HG03571 (cell line): ENCODE data around the gene SYNDIG1.

Experiments used
- ATAC-seq: cut with Tn5 transposase; IDR thresholded peaks from one replicate; pipeline ENCODE4 v1.9.1; 2021; ENCODE audit not compliant: unreplicated experiment

SYNDIG1 gene

DNA sequence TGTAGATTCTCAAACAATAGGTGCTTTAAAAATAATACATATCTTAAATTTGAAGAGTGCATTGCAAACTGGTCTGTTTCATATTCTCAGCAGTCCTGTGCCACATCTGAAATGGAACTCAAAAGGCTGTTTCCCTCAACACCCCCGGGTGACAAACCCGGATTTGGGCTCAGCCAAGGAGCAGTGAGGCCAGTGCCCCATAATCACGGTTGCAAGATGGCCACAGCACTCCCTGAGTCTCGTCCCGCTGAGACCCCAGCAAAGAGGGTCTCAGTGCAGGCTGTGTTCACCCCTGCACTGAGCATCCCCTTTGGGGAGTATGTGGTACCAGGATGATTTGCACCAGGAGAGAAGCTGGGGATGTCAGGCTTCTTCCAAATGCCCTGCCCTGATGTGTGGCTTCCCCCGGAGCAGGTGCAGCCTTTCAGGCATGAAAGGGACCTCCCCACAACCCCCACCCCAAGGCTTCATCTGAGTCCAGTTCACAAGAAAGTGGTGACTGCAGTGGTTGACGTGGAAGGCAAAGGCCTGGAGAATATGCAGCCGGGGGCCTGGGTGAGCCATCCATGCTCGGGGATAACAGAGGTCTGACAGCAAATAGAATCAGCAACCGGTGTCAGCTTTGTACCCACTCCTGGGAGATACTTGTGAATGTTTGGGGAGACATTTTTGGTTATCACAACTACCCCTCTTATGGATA lies 202.9 kb downstream of the SYNDIG1 start:
- no peak for ATAC-seq

DNA sequence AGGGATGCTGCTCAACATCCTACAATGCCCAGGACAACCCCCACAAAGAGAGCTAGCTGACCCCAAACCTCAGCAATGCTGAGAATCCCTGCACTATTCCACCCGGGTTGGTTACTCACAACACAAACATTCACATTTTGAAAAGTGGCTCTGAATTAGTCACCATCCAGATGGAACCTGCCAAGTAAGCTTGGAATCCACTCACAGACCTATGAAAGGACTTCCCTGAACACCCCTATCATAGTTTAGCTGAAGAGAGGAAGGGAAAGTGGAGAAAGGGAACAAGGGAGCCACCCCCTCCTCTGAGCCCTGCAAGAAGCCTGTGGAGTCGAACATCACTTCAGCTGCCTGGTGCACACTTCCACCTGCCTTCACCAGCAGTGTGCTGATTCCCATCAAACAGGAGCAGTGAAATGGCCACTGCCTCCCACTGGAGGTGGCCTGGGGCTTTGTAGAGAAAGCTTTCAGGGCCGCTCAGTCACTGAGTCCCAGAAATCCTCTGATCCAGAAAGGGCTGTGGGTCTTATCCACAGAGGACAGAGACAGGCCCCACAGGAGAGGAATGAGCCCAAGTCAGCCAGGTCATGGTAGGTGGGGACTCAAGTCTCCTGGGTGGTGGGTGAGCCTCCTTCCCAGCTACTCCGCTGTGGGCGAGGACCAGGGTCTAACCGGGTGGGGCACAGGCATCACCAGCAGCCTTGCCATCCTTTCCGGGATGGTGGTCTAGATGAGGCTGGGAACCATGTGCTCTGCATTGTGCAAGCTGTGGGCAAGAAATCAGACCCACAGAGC lies 203.7 kb downstream of the SYNDIG1 start:
- no peak for ATAC-seq

GRCh38 chr20:24673678-24674570 lies 204.5 kb downstream of the SYNDIG1 start:
- ATAC-seq: no peak

DNA sequence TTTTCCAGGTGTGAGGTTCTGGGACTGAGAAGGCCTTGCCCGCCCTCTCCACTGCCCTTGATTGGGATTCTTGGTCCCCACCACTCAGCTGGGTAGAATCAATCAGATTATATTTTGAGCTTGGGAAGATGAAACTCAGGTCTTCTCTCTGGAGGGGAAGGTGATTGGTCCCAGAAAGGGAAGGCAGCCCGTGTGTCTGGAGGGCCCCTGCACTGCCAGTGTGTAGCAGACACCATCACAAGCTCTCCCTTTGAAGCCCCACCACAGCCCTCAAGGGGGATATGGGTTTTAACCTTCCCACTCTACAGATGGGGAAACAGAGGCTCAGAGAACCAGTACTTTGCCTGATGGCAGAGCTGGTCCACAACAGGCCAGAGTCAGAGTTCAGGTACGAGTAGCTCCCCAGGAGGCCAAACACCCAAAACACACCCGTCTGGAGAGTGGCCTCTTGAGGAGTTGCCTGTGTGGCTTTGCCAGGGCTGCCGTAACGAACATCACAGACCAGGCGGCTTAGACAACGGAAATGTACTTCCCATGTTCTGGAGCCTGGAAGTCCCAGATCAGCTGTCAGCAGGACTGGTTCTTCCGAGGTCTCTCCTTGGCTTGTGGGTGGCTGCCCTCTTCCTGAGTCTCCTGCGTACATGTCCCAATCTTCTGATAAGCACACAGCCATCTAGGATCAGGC lies 205.6 kb downstream of the SYNDIG1 start:
- no peak for ATAC-seq

DNA sequence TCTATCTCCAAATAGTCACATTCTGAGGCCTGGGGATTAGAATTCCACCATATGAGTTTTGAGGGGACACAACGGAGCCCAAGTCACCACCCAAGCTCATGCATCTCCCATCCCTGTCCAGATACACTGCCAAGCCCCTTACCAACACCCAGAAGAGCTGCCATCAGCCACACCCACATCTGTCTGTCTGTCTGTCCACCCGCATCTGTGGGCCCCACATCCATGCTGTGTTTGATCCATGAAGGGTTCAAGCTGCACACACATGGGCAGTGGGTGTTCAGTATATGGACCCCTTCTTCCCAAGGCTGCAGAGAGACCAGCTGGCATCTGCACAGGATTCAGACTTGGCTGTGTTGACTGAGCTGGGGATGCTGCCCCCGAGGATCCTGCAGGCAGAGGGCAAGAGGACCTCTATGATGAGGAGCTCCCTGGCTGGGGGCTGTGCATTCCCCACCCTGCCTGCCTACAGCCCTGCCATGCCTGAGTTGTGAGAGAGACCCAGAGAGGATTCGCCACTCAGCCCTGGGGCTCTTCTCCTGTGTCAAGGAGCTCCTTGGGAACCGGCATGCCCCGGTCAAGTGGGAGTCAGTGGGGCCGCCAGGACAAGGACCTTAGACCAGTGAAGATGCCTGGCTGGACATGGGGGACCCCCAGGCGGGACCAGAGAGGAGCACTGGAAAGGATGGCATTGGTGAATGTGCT lies 206.4 kb downstream of the SYNDIG1 start:
- no peak for ATAC-seq

DNA sequence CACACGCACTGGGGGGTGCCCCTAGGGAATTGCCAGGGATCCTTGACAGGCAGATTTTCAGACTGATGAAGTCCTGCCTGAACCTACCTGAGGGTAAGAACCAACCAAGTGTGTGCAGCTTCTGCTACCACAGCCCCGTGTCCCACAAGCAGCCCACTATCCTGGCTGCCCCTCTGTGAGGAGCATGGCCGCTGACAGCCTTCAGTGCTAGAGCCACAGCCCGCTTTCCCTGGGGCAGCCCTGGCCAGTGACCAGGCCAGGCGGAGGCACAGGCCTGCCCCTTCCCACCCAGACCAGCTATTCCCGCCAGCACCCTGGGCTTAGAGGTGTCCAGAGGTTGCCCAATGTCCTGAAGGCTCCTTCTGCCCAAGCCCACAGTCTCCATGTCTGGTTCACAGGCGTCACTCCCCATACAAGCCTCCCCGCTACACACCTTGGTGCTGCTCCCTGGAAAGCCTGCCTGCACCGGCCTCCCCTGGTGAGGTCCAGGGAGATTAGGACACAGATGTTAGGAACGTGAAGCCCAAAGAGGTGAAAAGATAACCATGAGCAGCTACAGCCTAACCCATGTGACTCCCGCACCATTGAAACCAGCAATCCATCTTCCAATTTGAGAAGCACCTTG lies 207.0 kb downstream of the SYNDIG1 start:
- ATAC-seq: no peak

DNA sequence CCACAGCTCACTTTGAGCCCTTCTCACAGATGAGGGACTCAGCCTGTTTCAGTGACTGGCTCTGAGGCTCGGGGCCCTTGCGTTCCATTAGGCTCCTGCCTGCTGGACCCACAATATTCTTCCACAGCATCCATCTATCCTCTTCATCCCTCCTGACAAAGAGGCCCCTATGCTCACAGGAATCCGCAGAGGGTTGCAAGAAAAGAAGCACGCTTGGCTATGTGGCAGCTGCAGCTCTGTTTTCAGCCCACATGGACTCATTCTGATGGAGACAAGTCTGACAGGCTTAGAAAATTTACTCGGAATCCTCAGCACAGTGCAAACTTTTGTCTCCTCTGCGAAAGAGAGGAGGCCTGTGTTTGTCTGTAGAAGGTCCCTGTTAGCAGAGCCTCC lies 207.5 kb downstream of the SYNDIG1 start:
- no peak for ATAC-seq

DNA sequence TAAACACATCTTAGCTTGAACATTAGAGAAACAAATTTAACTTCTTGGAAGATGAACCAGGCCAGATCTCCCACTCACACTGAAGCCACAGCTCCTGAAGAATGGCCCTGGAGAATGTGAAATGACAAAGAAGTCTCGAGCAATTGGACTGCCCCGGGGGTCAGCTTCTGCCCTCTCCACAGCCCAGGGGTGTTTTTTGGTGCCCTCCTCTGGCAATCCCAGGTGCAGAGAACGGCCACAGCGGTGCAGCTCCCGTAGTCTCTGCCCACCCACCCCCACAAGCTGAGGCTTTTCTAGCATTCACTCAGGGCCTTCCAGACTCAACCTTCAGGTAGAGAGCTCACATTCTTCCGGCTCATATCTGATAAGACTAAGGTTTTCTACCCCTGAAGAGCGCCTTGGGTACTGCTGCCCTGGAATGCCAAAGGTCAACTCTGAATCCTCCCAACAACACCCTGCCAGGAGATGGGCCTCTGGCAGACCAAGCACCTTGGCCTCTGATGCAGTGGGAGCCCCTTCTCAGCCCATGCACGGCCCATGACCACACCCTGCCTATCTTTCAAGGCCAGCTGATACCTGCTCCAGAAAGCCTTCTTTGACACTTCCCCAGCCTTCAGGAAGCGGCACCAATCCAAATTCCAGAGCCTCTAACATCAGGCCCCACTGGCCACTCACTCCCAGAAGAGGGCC lies 208.3 kb downstream of the SYNDIG1 start:
- no peak for ATAC-seq

DNA sequence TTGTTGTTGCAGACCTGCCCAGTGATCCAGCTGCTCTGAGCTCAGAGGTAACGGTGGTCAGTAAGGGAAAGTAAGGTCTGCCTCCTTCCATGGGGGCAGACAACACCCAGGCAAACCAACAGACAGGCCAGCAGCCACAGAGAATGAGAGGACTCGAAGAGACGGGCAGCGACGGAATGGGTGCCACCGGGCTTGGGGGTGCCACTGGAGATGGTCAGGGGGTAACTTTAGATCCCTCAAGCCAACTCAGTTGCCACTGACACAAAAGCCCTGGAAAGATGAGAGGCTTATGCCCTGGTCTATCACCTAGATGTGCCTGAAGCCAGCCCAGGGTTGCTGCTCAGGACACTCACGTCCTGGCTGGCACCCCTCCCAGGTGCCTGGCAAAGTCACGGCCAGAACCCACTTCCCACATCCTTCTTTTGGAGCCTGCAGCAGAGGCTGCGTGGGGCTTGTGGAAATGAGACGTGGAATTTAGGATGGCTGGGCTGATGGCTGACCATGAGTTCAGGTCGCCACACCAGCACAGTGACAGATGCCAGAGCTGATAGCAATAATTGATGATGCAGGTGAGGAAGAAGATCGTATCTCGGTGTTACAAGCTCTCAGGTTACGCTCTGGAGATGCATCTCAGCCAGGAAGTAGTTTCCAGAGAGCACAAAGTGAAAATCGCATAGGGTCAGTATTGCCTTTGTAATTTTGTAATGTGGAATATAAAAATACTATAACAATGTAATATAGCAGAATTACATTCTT lies 209.1 kb downstream of the SYNDIG1 start:
- ATAC-seq: no peak

GRCh38 chr20:24679448-24680047 lies 210.1 kb downstream of the SYNDIG1 start:
- ATAC-seq: no peak

DNA sequence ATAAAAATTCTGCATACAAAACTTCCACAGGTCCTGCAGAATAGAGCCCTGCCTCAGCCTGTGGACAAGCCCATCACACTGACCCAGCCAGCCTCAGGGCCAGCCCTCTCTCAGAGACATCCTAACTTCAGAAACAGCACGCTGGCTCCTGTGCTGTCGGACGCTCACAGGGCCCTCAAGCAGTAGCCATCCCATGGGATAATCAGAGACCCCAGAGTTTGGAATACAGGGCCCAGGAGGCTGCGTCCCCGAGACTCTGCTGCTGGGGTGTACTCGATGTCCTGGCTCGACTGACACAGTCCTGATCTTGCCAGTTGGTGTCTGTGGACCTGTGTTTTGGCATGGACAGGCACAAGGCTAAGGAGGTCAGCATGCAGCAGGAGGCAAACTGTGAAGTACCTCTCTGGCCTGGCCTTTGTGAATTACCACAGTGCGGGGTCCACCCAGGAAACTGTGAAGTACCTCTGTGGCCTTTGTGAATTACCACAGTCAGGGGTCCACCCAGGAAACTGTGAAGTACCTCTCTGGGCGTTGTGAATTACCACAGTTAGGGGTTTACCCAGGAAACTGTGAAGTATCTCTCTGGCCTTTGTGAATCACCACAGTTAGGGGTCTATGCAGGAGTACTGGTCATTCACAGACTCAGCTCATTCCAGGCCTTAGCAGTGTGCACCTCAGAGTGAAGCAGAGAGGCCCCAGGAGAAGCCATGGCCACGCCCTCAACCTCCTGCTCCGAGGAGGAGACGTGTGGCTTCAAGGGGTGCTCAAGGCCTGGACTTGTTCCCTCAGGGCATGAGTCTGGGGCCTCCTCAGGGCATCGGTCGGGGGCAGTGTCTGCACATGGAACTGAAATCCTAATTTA lies 212.4 kb downstream of the SYNDIG1 start:
- no peak for ATAC-seq

DNA sequence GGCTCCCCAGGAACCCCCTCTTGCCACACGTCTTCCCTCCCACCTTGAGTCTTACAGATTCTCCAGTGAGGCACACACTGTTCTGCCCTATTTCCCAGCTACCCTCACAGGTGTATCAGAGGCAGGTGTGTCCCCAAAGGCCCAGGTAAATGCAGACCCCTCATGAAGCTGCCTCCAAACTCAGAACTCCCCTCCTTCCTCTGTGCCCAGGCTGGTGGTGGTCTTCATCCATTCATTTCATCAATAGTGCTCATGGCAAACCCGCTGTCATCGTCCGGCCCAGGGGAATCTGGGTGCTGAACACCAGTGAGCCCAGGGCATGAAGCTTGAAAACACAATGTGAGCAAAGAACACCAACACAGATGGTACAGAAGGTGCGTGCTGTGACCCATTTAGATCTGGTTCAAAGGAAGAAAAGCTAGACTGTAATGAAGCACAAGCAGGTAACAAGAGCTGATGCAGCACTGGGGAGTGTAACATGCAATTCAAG lies 213.1 kb downstream of the SYNDIG1 start:
- no peak for ATAC-seq

DNA sequence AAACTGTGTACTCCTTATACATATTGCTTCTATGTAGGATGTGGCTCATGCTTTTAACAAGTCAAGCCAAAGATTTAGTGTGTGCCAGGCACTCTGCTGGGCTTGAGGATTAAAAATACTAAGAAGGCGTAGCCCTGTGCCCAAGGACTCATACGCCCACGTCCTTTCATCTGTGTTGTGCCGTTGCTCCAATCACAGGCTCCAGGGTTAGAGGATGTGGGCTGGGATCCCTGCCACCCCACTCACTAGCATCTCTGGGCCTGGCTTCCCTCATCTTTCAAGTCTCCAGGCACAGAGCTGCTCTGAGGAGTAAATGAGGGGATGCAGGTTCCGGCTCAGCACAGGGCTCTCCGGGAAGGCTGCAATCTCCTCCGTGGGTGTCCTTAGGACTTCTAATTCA lies 214.2 kb downstream of the SYNDIG1 start:
- ATAC-seq: no peak

GRCh38 chr20:24684421-24684871 lies 215.0 kb downstream of the SYNDIG1 start:
- no peak for ATAC-seq

- ATAC-seq: no peak
Observed at GRCh38 chr20:24684956-24685691, 215.7 kb downstream of the SYNDIG1 start.

DNA sequence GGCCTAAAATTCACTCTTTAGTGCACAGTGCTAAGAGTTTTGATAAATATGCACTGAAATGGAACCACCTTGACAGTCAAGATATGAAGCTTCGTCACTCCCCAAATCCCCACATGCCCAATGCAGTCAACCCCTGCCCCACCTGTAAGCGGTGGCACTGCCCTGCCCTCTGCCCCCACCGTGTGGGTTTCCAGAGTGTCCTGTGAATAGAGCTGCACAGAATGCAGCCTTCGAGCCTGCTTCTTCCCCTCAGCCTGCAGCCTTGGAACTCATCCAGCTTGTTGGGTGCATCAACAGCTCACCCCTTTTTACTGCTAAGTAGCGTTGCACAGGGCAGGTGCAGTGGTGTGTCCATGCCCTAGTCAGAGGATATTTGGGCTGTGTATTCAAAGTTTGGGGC lies 216.3 kb downstream of the SYNDIG1 start:
- ATAC-seq: no peak
